A673 (cell line): ENCODE data around the gene INSYN1. TPM values are rescaled to one million over a fixed set of nuclear protein-coding genes. Genes with fewer than 3 reads are reported as not detected.
A peak's percentile ranks its signal among the peaks of the same experiment; 100 is the strongest.

Experiments
- BruUV-seq: library from RNA; stranded (reverse); fragments of 400-500 nt; replicated peaks from 2 replicates; lab custom pipeline; 2021; lab: Mats Ljungman, UMichigan
- CTCF ChIA-PET: fragments of 300-600 bp; sonication (Branson Sonifier 250); formaldehyde crosslinking; loops from one replicate; lab custom pipeline; 2022; ENCODE audit warnings: antibody characterized with exemption; lab: Charles Lee
- POLR2A ChIA-PET: fragments of 300-600 bp; sonication (Branson Sonifier 250); formaldehyde crosslinking; loops from one replicate; lab custom pipeline; 2022; ENCODE audit warnings: antibody characterized with exemption; ENCODE audit not compliant: low non-redundant PET; lab: Charles Lee
- DNase-seq: peaks from one replicate; pipeline ENCODE4 v3.0.0-alpha.2; 2015; ENCODE audit warnings: low spot score
- H3K27ac ChIP-seq: fragments of 200-600 bp; sonication (generic); 2 replicates; pipeline ENCODE4 v1.5.1; 2016; ENCODE audit warnings: mixed run types, low read depth, mild to moderate bottlenecking, mixed read lengths, antibody characterized with exemption, low read length; ENCODE audit not compliant: poor library complexity, severe bottlenecking
- H3K27me3 ChIP-seq: fragments of 200-600 bp; sonication (generic); replicated peaks from 2 replicates; pipeline ENCODE4 v1.6.1; 2017; ENCODE audit warnings: mixed run types, low read depth, mild to moderate bottlenecking, mixed read lengths, antibody characterized with exemption, low read length; ENCODE audit not compliant: insufficient read depth, poor library complexity
- H3K36me3 ChIP-seq: fragments of 200-600 bp; sonication (generic); 2 replicates; pipeline ENCODE4 v1.6.1; 2016; ENCODE audit warnings: mixed run types, mild to moderate bottlenecking, mixed read lengths, antibody characterized with exemption, low read length; ENCODE audit not compliant: insufficient read depth, poor library complexity, severe bottlenecking
- H3K4me1 ChIP-seq: fragments of 200-600 bp; sonication (generic); 2 replicates; pipeline ENCODE4 v1.6.1; 2017; ENCODE audit warnings: mixed run types, mild to moderate bottlenecking, mixed read lengths, antibody characterized with exemption, low read length; ENCODE audit not compliant: insufficient read depth, poor library complexity, severe bottlenecking
- H3K4me3 ChIP-seq: fragments of 200-600 bp; sonication (generic); 2 replicates; pipeline ENCODE4 v1.5.1; 2016; ENCODE audit warnings: low read depth, mixed run types, mild to moderate bottlenecking, mixed read lengths, low read length; ENCODE audit not compliant: poor library complexity, severe bottlenecking
- H3K9me3 ChIP-seq: fragments of 200-600 bp; sonication (generic); 2 replicates; pipeline ENCODE4 v1.6.1; 2016; ENCODE audit warnings: mixed run types, low read depth, mild to moderate bottlenecking, mixed read lengths, antibody characterized with exemption, low read length; ENCODE audit not compliant: poor library complexity, severe bottlenecking
- EZH2 ChIP-seq: fragments of 200-600 bp; sonication (generic); IDR thresholded peaks from 2 replicates; pipeline ENCODE4 v1.6.1; 2017; ENCODE audit warnings: borderline replicate concordance, low read depth, mild to moderate bottlenecking, mixed read lengths, antibody characterized with exemption, low read length; ENCODE audit not compliant: poor library complexity, severe bottlenecking
- intact Hi-C: fragments of 100-400 bp; cut with micrococcal nuclease; formaldehyde crosslinking; loops from one replicate; pipeline ENCODE4 v1.10.0; 2022; ENCODE audit not compliant: unreplicated experiment
- total RNA-seq: library from RNA; stranded (reverse); gene quantifications from 2 replicates; pipeline ENCODE4 v1.2.3, GENCODE V29; 2021
- TF ChIP-seq, protein P1 (sequence below): fragments of 300-800, 200-600 bp; sonication (generic); conservative IDR thresholded peaks from 2 replicates; pipeline ENCODE4 v1.5.1; 2017; ENCODE audit warnings: low read depth, mild to moderate bottlenecking, antibody characterized with exemption, low read length, moderate library complexity, mixed read lengths

INSYN1 gene
- total RNA-seq, 1 experiment from 2014 or later: 0.54 TPM

DNA sequence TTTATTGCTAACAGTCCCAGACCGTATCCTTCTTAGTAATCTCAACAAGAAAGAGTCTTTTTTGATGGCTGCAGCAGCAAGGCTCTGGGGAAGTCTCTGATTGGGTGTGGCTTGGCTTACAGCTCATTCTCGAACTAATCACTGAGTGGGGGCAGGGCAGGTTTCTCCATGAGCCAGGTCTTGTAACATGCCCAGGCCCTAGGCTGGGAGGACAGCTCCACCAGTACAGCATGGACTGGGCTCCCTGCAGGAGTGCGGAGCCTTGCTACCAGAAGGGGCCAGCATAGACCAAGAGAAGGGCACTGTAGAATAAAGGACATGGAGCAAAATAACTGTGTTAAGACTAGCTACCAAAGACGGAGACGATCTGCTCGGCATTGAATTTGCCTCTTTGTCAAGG lies 61.8 kb downstream of the INSYN1 start:
- BruUV-seq: no TSS peak
- peaks cover 26% of the 10 kb centered on the region for H3K4me1 ChIP-seq
- no peak overlapping the region for H3K4me3 ChIP-seq
- DNase-seq: peak; percentile 63
- no peaks in the 10 kb centered on the region for H3K9me3 ChIP-seq
- ChIA-PET CTCF (interaction anchor here (0.8 kb wide), 1 partner anchor 9 kb away, joined by 4 read pairs; no protein-coding TSS in a partner anchor), POLR2A (no interaction called here)
- H3K27ac ChIP-seq: no peak overlapping the region
- no peaks in the 10 kb centered on the region for H3K36me3 ChIP-seq
- intact Hi-C loops: no loop called here
- H3K27me3 ChIP-seq: no peaks in the 10 kb centered on the region
- TF ChIP-seq EZH2: no peak
- TF ChIP-seq, protein P1, sequence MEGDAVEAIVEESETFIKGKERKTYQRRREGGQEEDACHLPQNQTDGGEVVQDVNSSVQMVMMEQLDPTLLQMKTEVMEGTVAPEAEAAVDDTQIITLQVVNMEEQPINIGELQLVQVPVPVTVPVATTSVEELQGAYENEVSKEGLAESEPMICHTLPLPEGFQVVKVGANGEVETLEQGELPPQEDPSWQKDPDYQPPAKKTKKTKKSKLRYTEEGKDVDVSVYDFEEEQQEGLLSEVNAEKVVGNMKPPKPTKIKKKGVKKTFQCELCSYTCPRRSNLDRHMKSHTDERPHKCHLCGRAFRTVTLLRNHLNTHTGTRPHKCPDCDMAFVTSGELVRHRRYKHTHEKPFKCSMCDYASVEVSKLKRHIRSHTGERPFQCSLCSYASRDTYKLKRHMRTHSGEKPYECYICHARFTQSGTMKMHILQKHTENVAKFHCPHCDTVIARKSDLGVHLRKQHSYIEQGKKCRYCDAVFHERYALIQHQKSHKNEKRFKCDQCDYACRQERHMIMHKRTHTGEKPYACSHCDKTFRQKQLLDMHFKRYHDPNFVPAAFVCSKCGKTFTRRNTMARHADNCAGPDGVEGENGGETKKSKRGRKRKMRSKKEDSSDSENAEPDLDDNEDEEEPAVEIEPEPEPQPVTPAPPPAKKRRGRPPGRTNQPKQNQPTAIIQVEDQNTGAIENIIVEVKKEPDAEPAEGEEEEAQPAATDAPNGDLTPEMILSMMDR: 0 out of 2 replicates have a peak, but pooled peaks have one; percentile 12

DNA sequence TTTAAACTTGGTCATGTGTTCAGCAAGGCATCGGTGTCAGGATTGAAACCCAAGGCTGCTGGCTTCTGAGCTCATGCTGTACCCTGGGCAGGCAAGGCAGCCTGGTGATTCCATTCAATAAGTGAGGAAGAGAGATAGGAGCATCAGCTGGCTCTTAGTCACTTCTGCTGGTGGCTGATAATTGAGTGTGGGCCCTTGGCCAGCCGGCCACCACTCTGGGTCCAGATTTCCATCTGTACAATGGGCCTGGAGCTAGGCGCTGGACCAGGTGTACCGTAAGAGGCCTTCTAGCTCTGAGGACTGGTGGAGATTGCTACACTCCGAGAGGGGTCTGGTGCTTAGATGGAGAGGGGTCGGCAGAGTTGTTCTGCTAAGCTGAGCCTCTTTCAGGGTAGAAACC lies 64.7 kb downstream of the INSYN1 start:
- H3K4me1 ChIP-seq: peaks cover 29% of the 10 kb centered on the region
- H3K4me3 ChIP-seq: no peak overlapping the region
- TF ChIP-seq, protein P1: no peak
- no peak for TF ChIP-seq EZH2
- CTCF ChIA-PET: interaction anchor here (0.6 kb wide), 1 partner anchor 11 kb away, joined by 8 read pairs; no protein-coding TSS in a partner anchor
- intact Hi-C loops: no loop called here
- DNase-seq: no peak
- H3K36me3 ChIP-seq: no peaks in the 10 kb centered on the region
- H3K27ac ChIP-seq: no peak overlapping the region
- no peaks in the 10 kb centered on the region for H3K9me3 ChIP-seq
- BruUV-seq: no TSS peak
- H3K27me3 ChIP-seq: no peaks in the 10 kb centered on the region
- POLR2A ChIA-PET: no interaction called here

DNA sequence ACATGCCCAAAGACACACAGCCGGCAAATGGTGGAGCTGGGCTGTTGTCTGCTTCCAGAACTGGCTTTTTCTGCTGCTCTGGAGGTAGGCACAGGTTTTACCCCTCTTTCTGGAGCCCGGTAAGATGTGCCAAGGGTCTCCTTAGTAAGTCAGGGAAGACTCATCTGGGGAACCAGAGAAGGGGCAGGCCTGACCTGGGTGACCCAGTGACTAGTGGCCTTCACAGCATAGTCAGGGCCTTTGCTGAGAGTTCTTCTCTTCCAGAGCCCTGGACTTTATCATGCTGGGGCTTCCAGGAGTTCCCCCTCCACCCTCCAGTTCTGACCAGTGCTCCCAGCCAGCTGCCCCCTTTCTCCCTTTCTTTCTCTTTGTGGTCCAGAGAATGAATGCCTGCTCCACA lies 65.8 kb downstream of the INSYN1 start:
- Histone ChIP-seq H3K36me3 (no peaks in the 10 kb centered on the region), H3K9me3 (no peaks in the 10 kb centered on the region), H3K27ac (no peak overlapping the region), H3K27me3 (no peaks in the 10 kb centered on the region), H3K4me1 (peaks cover 34% of the 10 kb centered on the region), H3K4me3 (no peak overlapping the region)
- TF ChIP-seq, protein P1: no peak
- no peak for TF ChIP-seq EZH2
- POLR2A ChIA-PET: no interaction called here
- CTCF ChIA-PET: interaction anchor here (0.5 kb wide), 1 partner anchor 51 kb away, joined by 3 read pairs; no protein-coding TSS in a partner anchor
- BruUV-seq: no TSS peak
- no peak for DNase-seq
- intact Hi-C loops: no loop called here
